ENCODE measurements around the gene DAZL.
A peak's percentile ranks its signal among the peaks of the same experiment; 100 is the strongest.

Gene DAZL

DNA sequence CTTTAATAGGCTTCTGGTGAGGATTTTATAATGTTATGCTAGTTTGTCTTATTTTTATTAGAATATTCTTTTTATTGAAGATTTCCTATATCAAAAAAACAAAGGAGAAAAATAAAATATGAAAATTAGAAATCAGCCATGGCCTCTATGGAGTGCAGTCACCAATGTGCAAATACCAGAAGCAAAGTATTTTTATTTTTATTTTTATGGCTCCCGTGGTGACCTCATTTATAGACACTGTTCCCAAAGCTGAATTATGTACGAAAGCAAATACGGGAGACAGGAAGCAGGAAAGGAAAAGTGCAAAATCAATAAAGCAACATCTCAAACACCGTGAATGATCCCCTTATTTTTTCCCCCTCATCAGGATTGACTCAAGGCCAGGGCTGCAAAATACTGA lies 35.1 kb downstream of the DAZL start:
- POLR2A ChIA-PET: no interaction called here
- no peaks in the 10 kb centered on the region for H3K9me3 ChIP-seq (ENCODE audit: control extremely low read depth in 1 of 5, control insufficient read depth in 4 of 5, insufficient read depth in 2 of 5, low read depth in 1 of 5, low read length in 4 of 5)
- no peaks in the 10 kb centered on the region for H3K27me3 ChIP-seq (replicated peaks in 2 of 5; ENCODE audit: control insufficient read depth in 4 of 5, insufficient read depth in 5 of 5, low read length in 4 of 5)
- CTCF ChIA-PET: no interaction called here
- no peak overlapping the region for H3K4me3 ChIP-seq (ENCODE audit: control insufficient read depth in 1 of 7, extremely low read depth in 1 of 7, insufficient read depth in 4 of 7, low read depth in 2 of 7, low read length in 6 of 7)
- H3K4me1 ChIP-seq (ENCODE audit: control extremely low read depth in 1 of 4, control insufficient read depth in 4 of 4, insufficient read depth in 4 of 4, low read length in 3 of 4): no peaks in the 10 kb centered on the region
- no peaks in the 10 kb centered on the region for H3K36me3 ChIP-seq (ENCODE audit: control insufficient read depth in 4 of 4, insufficient read depth in 4 of 4, low read length in 3 of 4)
- no peak for DNase-seq
- H3K27ac ChIP-seq (ENCODE audit: insufficient read depth in 1 of 2, low read depth in 1 of 2, low read length in 2 of 2, poor library complexity in 1 of 2, severe bottlenecking in 2 of 2): no peak overlapping the region
- 95% methylated on average over 3 of the region's 4 CpGs for WGBS (ENCODE audit: insufficient coverage)

DNA sequence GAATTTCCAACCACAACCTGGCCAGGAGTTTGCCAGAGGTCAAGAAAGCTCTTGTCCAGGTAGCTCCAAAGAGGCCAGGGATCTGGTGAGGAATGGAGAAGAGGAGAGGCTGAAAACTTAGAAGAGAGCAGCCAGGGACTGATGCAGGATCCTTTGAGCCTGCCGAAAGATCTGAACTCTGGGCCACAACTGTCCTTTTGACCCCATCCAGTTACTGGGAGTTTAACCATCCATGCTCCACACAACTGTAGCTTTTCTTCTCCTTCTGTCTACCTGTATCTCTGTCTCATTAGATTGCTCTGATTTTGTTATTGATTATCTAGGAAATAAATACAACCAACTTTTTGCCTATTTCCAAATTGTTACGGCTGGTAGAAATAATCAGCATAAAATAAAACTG lies 36.7 kb downstream of the DAZL start:
- Histone ChIP-seq H3K36me3 (ENCODE audit: control insufficient read depth in 4 of 4, insufficient read depth in 4 of 4, low read length in 3 of 4) (no peaks in the 10 kb centered on the region), H3K27me3 (replicated peaks in 2 of 5; ENCODE audit: control insufficient read depth in 4 of 5, insufficient read depth in 5 of 5, low read length in 4 of 5) (no peaks in the 10 kb centered on the region), H3K9me3 (ENCODE audit: control extremely low read depth in 1 of 5, control insufficient read depth in 4 of 5, insufficient read depth in 2 of 5, low read depth in 1 of 5, low read length in 4 of 5) (peaks cover 0 to 4% (median 0%) of the 10 kb centered on the region in 5 experiments), H3K4me3 (ENCODE audit: control insufficient read depth in 1 of 7, extremely low read depth in 1 of 7, insufficient read depth in 4 of 7, low read depth in 2 of 7, low read length in 6 of 7) (no peak overlapping the region), H3K4me1 (ENCODE audit: control extremely low read depth in 1 of 4, control insufficient read depth in 4 of 4, insufficient read depth in 4 of 4, low read length in 3 of 4) (no peaks in the 10 kb centered on the region), H3K27ac (ENCODE audit: insufficient read depth in 1 of 2, low read depth in 1 of 2, low read length in 2 of 2, poor library complexity in 1 of 2, severe bottlenecking in 2 of 2) (no peak overlapping the region)
- WGBS (ENCODE audit: insufficient coverage): 60% methylated on average over 1 of the region's 2 CpGs
- POLR2A ChIA-PET: no interaction called here
- CTCF ChIA-PET: interaction anchor here (1.4 kb wide), 1 partner anchor 278 kb away, joined by 3 read pairs; no protein-coding TSS in a partner anchor
- DNase-seq: no peak

- H3K4me1 ChIP-seq (ENCODE audit: control extremely low read depth in 1 of 4, control insufficient read depth in 4 of 4, insufficient read depth in 4 of 4, low read length in 3 of 4): no peaks in the 10 kb centered on the region
- ChIA-PET POLR2A (no interaction called here), CTCF (interaction anchor here (1.4 kb wide), 1 partner anchor 277 kb away, joined by 3 read pairs; no protein-coding TSS in a partner anchor)
- H3K9me3 ChIP-seq (ENCODE audit: control extremely low read depth in 1 of 5, control insufficient read depth in 4 of 5, insufficient read depth in 2 of 5, low read depth in 1 of 5, low read length in 4 of 5): peaks cover 0 to 7% (median 0%) of the 10 kb centered on the region in 5 experiments
- DNase-seq: no peak
- H3K36me3 ChIP-seq (ENCODE audit: control insufficient read depth in 4 of 4, insufficient read depth in 4 of 4, low read length in 3 of 4): no peaks in the 10 kb centered on the region
- no peak overlapping the region for H3K27ac ChIP-seq (ENCODE audit: insufficient read depth in 1 of 2, low read depth in 1 of 2, low read length in 2 of 2, poor library complexity in 1 of 2, severe bottlenecking in 2 of 2)
- H3K27me3 ChIP-seq (replicated peaks in 2 of 5; ENCODE audit: control insufficient read depth in 4 of 5, insufficient read depth in 5 of 5, low read length in 4 of 5): no peaks in the 10 kb centered on the region
- WGBS (ENCODE audit: insufficient coverage): 100% methylated on average over 1 of the region's 2 CpGs
- H3K4me3 ChIP-seq (ENCODE audit: control insufficient read depth in 1 of 7, extremely low read depth in 1 of 7, insufficient read depth in 4 of 7, low read depth in 2 of 7, low read length in 6 of 7): no peak overlapping the region
Observed at GRCh38 chr3:16568115-16568514, 37.1 kb downstream of the DAZL start.

DNA sequence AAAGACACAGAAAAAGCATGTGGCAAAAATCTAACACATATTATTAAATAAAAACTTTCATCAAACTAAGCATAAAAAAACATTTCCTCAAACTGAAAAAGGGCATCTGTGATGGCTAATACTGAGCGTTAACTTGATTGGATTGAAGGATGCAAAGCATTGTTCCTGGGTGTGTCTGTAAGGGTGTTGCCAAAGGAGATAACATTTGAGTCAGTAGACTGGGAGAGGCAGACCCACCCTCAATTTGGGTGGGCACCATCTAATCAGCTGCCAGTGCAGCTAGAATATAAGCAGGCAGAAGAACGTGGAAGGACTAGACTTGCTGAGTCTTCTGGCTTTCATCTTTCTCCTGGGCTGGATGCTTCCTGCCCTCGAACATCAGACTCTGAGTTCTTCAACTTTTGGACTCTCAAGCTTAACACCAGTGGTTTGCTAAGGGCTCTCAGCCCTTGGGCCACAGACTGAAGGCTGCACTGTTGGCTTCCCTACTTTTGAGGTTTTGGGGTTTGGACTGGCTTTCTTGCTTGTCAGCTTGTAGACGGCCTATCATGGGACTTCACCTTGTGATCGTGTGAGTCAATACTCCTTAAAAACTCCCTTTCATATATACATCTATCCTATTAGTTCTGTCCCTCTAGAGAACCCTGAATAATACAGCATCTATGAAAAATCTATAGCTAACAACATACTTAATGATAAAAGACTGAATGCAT lies 45.4 kb downstream of the DAZL start:
- Histone ChIP-seq H3K36me3 (ENCODE audit: control insufficient read depth in 4 of 4, insufficient read depth in 4 of 4, low read length in 3 of 4) (no peaks in the 10 kb centered on the region), H3K27me3 (replicated peaks in 2 of 5; ENCODE audit: control insufficient read depth in 4 of 5, insufficient read depth in 5 of 5, low read length in 4 of 5) (no peaks in the 10 kb centered on the region), H3K4me3 (ENCODE audit: control insufficient read depth in 1 of 7, extremely low read depth in 1 of 7, insufficient read depth in 4 of 7, low read depth in 2 of 7, low read length in 6 of 7) (no peak overlapping the region), H3K27ac (ENCODE audit: insufficient read depth in 1 of 2, low read depth in 1 of 2, low read length in 2 of 2, poor library complexity in 1 of 2, severe bottlenecking in 2 of 2) (no peak overlapping the region), H3K9me3 (ENCODE audit: control extremely low read depth in 1 of 5, control insufficient read depth in 4 of 5, insufficient read depth in 2 of 5, low read depth in 1 of 5, low read length in 4 of 5) (peaks cover 0 to 7% (median 0%) of the 10 kb centered on the region in 5 experiments), H3K4me1 (ENCODE audit: control extremely low read depth in 1 of 4, control insufficient read depth in 4 of 4, insufficient read depth in 4 of 4, low read length in 3 of 4) (no peaks in the 10 kb centered on the region)
- POLR2A ChIA-PET: no interaction called here
- WGBS (ENCODE audit: insufficient coverage): 93% methylated on average over 3 of the region's 5 CpGs
- CTCF ChIA-PET: interaction anchor here (1.0 to 1.6 kb wide), 2 partner anchors 269 to 271 kb away, joined by 3 read pairs; no protein-coding TSS in a partner anchor
- peak in 2 of 3 donors; percentile 13 to 45 for DNase-seq

DNA sequence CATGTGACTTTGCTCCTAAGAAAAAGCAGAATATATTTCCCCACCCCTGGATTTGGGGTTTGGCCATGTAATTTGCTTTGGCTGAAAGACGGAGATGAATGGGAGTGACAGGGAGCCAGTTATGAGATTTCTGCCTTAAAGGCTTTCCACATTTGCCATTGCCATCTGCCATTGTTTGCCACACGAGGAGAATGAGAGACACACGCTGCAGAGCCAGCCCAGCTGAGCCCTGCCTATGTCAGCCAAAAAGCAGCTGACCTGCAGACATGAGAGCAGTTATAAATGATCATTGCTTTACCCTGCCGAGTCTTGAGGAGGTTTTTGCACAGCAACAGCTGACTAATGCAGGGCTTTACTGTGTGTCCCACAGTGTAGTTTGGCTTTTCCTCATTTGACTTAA lies 51.1 kb downstream of the DAZL start:
- no peak overlapping the region for H3K27ac ChIP-seq (ENCODE audit: insufficient read depth in 1 of 2, low read depth in 1 of 2, low read length in 2 of 2, poor library complexity in 1 of 2, severe bottlenecking in 2 of 2)
- no peaks in the 10 kb centered on the region for H3K9me3 ChIP-seq (ENCODE audit: control extremely low read depth in 1 of 5, control insufficient read depth in 4 of 5, insufficient read depth in 2 of 5, low read depth in 1 of 5, low read length in 4 of 5)
- no peak for DNase-seq
- ChIA-PET CTCF (interaction anchor here (1.3 to 2.7 kb wide), 5 partner anchors 17 to 287 kb away, joined by 3 to 18 read pairs (median 5); no protein-coding TSS in a partner anchor), POLR2A (no interaction called here)
- 95% methylated on average over 4 of the region's 4 CpGs for WGBS (ENCODE audit: insufficient coverage)
- no peak overlapping the region for H3K4me3 ChIP-seq (ENCODE audit: control insufficient read depth in 1 of 7, extremely low read depth in 1 of 7, insufficient read depth in 4 of 7, low read depth in 2 of 7, low read length in 6 of 7)
- no peaks in the 10 kb centered on the region for H3K27me3 ChIP-seq (replicated peaks in 2 of 5; ENCODE audit: control insufficient read depth in 4 of 5, insufficient read depth in 5 of 5, low read length in 4 of 5)
- peaks cover 0 to 6% (median 3%) of the 10 kb centered on the region in 4 experiments for H3K4me1 ChIP-seq (ENCODE audit: control extremely low read depth in 1 of 4, control insufficient read depth in 4 of 4, insufficient read depth in 4 of 4, low read length in 3 of 4)
- H3K36me3 ChIP-seq (ENCODE audit: control insufficient read depth in 4 of 4, insufficient read depth in 4 of 4, low read length in 3 of 4): no peaks in the 10 kb centered on the region

DNA sequence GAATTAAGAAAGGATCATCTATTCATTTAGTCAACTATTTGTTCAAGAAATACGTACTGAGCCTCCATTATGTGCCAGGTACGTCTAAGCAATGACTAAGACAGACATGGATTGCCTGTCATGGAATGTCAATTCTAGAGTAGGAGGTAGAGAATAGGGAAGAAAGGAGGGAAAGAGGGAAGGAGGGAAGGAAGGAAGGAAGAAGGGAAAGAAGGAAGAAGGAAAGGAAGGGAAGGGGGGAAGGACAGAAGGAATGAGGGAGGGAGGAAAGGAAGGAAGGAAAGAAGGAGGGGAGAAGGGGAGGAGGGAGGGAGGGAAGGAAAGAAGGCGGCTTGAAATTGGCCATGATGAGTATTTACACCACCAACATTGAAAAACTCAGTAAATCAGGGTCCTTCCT lies 52.5 kb downstream of the DAZL start:
- DNase-seq: no peak
- Histone ChIP-seq H3K27me3 (replicated peaks in 2 of 5; ENCODE audit: control insufficient read depth in 4 of 5, insufficient read depth in 5 of 5, low read length in 4 of 5) (no peaks in the 10 kb centered on the region), H3K9me3 (ENCODE audit: control extremely low read depth in 1 of 5, control insufficient read depth in 4 of 5, insufficient read depth in 2 of 5, low read depth in 1 of 5, low read length in 4 of 5) (no peaks in the 10 kb centered on the region), H3K4me1 (ENCODE audit: control extremely low read depth in 1 of 4, control insufficient read depth in 4 of 4, insufficient read depth in 4 of 4, low read length in 3 of 4) (peaks cover 0 to 6% (median 3%) of the 10 kb centered on the region in 4 experiments), H3K4me3 (ENCODE audit: control insufficient read depth in 1 of 7, extremely low read depth in 1 of 7, insufficient read depth in 4 of 7, low read depth in 2 of 7, low read length in 6 of 7) (no peak overlapping the region), H3K36me3 (ENCODE audit: control insufficient read depth in 4 of 4, insufficient read depth in 4 of 4, low read length in 3 of 4) (no peaks in the 10 kb centered on the region), H3K27ac (ENCODE audit: insufficient read depth in 1 of 2, low read depth in 1 of 2, low read length in 2 of 2, poor library complexity in 1 of 2, severe bottlenecking in 2 of 2) (no peak overlapping the region)
- POLR2A ChIA-PET: no interaction called here
- 100% methylated on average over 2 of the region's 3 CpGs for WGBS (ENCODE audit: insufficient coverage)
- CTCF ChIA-PET: interaction anchor here (1.1 to 4.0 kb wide), 9 partner anchors 14 to 503 kb away, joined by 3 to 39 read pairs (median 6); no protein-coding TSS in a partner anchor

DNA sequence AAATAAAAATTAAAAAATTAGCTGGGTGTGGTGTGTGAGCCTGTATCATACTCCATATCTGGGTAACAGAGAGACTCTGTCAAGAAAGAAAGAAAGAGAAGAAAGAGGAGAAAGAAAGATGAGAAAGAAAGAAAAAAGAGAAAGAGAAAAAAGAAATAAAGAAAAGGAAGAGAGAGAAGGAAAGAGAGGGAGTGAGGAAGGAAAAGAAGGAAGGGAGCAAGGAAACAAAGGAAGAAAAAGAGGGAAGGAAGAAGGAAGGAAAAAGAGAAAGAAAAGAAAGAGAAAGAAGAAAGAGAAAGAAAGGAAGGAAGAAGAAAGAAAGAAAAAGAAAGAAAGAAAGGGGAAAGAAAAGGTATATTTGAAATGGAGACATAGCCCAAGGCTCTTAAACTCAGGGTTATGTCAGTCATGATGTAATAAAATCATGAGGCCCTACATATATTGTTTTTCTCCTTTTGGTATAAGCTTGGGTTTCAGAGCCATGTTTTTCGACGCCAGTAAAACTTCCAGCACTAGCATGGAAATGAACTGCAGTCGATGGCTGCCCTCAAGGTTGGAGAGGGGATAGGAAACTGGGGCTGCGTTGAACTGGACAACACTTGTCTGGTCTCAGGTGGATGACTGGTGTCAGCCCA lies 53.8 kb downstream of the DAZL start:
- no peaks in the 10 kb centered on the region for H3K27me3 ChIP-seq (replicated peaks in 2 of 5; ENCODE audit: control insufficient read depth in 4 of 5, insufficient read depth in 5 of 5, low read length in 4 of 5)
- WGBS (ENCODE audit: insufficient coverage): 100% methylated on average over 2 of the region's 4 CpGs
- POLR2A ChIA-PET: no interaction called here
- CTCF ChIA-PET: interaction anchor here (0.7 to 4.0 kb wide), 11 partner anchors 13 to 735 kb away, joined by 3 to 39 read pairs (median 4); no protein-coding TSS in a partner anchor
- DNase-seq: no peak
- no peak overlapping the region for H3K27ac ChIP-seq (ENCODE audit: insufficient read depth in 1 of 2, low read depth in 1 of 2, low read length in 2 of 2, poor library complexity in 1 of 2, severe bottlenecking in 2 of 2)
- H3K4me1 ChIP-seq (ENCODE audit: control extremely low read depth in 1 of 4, control insufficient read depth in 4 of 4, insufficient read depth in 4 of 4, low read length in 3 of 4): peaks cover 0 to 6% (median 3%) of the 10 kb centered on the region in 4 experiments
- H3K9me3 ChIP-seq (ENCODE audit: control extremely low read depth in 1 of 5, control insufficient read depth in 4 of 5, insufficient read depth in 2 of 5, low read depth in 1 of 5, low read length in 4 of 5): no peaks in the 10 kb centered on the region
- H3K4me3 ChIP-seq (ENCODE audit: control insufficient read depth in 1 of 7, extremely low read depth in 1 of 7, insufficient read depth in 4 of 7, low read depth in 2 of 7, low read length in 6 of 7): no peak overlapping the region
- H3K36me3 ChIP-seq (ENCODE audit: control insufficient read depth in 4 of 4, insufficient read depth in 4 of 4, low read length in 3 of 4): no peaks in the 10 kb centered on the region

All from common myeloid progenitor, CD34-positive (primary cell).